ENCODE measurements around the gene FBXL13.
A peak's percentile ranks its signal among the peaks of the same experiment; 100 is the strongest.
"Not testable (repeated sequence)": the region's sequence is repeated elsewhere in the genome, so short reads cannot be mapped to it uniquely, and the experiment has no call there.

The FBXL13 gene

DNA sequence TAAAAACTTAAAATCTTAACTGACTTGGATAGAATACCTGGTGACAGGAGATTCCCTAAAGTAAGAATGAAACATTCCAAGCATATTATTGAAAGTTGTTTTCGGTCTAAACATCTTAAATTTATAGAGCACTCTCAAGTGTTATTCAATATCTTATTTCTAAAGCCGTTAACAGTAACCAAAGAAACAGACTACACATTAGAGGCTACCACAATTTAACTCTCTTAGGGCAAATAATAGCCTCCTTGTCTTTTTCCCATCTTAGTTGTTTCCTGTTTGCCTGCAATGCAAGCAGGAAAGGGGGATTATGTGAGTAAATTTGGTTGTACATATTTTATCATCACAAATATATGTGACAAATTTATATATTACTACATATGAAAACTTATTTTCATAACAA lies 42.9 kb upstream of the FBXL13 start:
- no peak overlapping the region for H3K27ac ChIP-seq
- in situ Hi-C loops (cut with HindIII; ENCODE audit: low pct_ligation_motif_present, low sequenced_read_pairs), result no loop called here
- H3K4me3 ChIP-seq (ENCODE audit: low read depth, low read length), result no peak overlapping the region
- DNase-seq, result no peak
- no peaks in the 10 kb centered on the region for H3K36me3 ChIP-seq (replicated peaks)
- H3K27me3 ChIP-seq (replicated peaks), result no peaks in the 10 kb centered on the region
- TF ChIP-seq, protein P1, sequence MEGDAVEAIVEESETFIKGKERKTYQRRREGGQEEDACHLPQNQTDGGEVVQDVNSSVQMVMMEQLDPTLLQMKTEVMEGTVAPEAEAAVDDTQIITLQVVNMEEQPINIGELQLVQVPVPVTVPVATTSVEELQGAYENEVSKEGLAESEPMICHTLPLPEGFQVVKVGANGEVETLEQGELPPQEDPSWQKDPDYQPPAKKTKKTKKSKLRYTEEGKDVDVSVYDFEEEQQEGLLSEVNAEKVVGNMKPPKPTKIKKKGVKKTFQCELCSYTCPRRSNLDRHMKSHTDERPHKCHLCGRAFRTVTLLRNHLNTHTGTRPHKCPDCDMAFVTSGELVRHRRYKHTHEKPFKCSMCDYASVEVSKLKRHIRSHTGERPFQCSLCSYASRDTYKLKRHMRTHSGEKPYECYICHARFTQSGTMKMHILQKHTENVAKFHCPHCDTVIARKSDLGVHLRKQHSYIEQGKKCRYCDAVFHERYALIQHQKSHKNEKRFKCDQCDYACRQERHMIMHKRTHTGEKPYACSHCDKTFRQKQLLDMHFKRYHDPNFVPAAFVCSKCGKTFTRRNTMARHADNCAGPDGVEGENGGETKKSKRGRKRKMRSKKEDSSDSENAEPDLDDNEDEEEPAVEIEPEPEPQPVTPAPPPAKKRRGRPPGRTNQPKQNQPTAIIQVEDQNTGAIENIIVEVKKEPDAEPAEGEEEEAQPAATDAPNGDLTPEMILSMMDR (IDR thresholded peaks at IDR 0.05; ENCODE audit: low read depth, low read length, missing control alignments), result no peak

DNA sequence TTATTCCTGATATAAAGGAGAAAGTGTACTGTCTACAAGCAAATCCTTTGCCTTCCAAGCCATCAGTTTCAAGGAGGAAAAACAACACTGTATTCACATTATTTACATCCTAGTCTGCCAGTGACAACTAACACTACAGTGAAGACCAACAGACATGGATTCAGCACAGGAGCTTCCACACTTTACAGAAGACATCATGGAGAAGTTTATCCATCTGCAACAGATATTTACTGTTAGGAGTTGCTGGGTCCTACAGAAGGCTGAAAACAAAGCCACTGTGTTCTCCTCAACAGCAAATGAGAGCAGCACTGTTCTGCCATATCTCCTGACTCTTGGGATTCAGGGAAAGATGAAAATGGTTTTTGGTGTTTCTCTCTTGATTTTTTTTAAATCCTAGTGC lies 42.4 kb upstream of the FBXL13 start:
- in situ Hi-C loops (cut with HindIII; ENCODE audit: low pct_ligation_motif_present, low sequenced_read_pairs), result no loop called here
- no peaks in the 10 kb centered on the region for H3K36me3 ChIP-seq (replicated peaks)
- TF ChIP-seq, protein P1 (IDR thresholded peaks at IDR 0.05; ENCODE audit: low read depth, low read length, missing control alignments), result no peak
- no peaks in the 10 kb centered on the region for H3K27me3 ChIP-seq (replicated peaks)
- no peak overlapping the region for H3K27ac ChIP-seq
- H3K4me3 ChIP-seq (ENCODE audit: low read depth, low read length), result no peak overlapping the region
- DNase-seq, result no peak

DNA sequence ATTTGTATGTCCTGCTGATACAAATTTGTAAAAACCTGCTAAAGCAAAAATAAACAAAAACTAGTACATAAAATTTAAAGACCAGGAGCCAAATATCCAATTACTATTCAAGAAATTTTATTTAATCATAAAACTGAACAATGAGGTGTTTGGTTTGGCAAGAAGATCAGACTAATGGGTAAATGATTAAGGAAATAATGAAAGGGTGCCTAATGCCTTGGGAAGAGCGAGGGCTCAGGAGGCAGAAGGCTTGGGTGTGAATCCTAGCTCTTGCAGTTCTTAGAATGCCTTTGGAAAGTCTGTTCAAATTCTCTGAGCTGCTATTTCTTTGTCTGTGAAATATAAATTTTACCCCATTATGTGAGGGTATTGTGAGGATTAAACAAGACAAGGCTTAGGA lies 41.9 kb upstream of the FBXL13 start:
- Histone ChIP-seq H3K27ac (no peak overlapping the region), H3K27me3 (replicated peaks) (no peaks in the 10 kb centered on the region), H3K36me3 (replicated peaks) (no peaks in the 10 kb centered on the region), H3K4me3 (ENCODE audit: low read depth, low read length) (no peak overlapping the region)
- DNase-seq, result no peak
- TF ChIP-seq, protein P1 (IDR thresholded peaks at IDR 0.05; ENCODE audit: low read depth, low read length, missing control alignments), result no peak
- in situ Hi-C loops (cut with HindIII; ENCODE audit: low pct_ligation_motif_present, low sequenced_read_pairs), result no loop called here

DNA sequence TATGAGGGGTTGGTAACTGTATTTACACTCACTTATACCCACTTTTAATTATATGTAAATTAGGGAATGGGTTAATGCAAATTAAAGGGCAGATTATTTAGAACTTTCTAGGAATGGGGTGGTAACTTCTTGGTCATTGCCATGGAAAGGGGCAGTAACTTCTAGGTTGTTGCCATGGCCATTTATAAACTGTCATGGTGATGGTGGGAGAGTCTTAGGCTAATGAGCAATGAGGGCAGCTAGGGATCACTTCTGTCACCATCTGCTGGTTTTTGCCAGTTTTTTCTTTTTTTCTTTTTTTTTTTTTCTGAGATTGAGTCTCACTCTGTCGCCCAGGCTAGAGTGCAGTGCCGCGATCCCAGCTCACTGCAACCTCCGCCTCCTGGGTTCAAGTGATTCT lies 41.2 kb upstream of the FBXL13 start:
- no peak for DNase-seq
- H3K4me3 ChIP-seq (ENCODE audit: low read depth, low read length), result no peak overlapping the region
- TF ChIP-seq, protein P1 (IDR thresholded peaks at IDR 0.05; ENCODE audit: low read depth, low read length, missing control alignments), result no peak
- in situ Hi-C loops (cut with HindIII; ENCODE audit: low pct_ligation_motif_present, low sequenced_read_pairs), result no loop called here
- no peak overlapping the region for H3K27ac ChIP-seq
- no peaks in the 10 kb centered on the region for H3K27me3 ChIP-seq (replicated peaks)
- H3K36me3 ChIP-seq (replicated peaks), result no peaks in the 10 kb centered on the region

DNA sequence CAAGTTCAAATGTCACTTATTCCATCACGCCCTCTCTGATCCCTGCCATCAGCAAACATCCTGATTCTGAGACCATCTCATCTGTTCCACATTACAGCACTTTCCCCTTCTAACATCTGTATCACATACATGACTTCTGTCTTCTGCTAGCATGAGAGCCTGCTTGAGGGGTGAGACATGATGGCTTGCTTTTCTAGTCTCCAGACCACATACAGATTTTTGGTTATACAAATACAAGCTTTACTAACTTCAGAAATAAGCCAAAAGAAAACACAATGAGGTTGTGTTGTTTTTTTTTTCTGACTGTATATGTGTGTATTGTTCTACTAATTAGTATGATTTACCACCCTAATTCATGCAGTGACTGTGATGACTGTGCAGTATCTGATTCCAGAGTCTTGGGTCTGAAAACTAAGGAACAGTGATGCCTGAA lies 40.0 kb upstream of the FBXL13 start:
- Histone ChIP-seq H3K27me3 (replicated peaks) (no peaks in the 10 kb centered on the region), H3K4me3 (ENCODE audit: low read depth, low read length) (no peak overlapping the region), H3K27ac (no peak overlapping the region), H3K36me3 (replicated peaks) (no peaks in the 10 kb centered on the region)
- DNase-seq, result no peak
- in situ Hi-C loops (cut with HindIII; ENCODE audit: low pct_ligation_motif_present, low sequenced_read_pairs), result no loop called here
- TF ChIP-seq, protein P1 (IDR thresholded peaks at IDR 0.05; ENCODE audit: low read depth, low read length, missing control alignments), result no peak

DNA sequence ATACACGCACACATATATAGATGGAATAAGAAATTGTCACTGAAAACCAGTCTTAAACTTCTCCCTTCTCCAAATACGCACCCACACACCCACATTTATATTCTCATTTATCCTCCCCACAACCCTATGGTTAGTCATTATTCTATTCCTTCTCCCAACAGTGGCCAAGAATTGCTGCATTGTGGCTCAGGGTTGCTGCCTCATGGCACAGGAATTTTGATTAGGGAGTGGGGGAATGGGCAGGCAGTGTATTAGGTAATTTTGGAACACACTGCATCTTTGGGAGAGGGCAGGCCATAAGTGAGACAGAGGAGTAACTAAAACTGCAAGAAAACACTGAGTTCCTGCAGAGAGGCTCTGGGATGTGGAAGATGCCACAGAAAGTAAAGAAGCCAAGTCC lies 38.6 kb upstream of the FBXL13 start:
- Histone ChIP-seq H3K27ac (no peak overlapping the region), H3K36me3 (replicated peaks) (no peaks in the 10 kb centered on the region), H3K27me3 (replicated peaks) (no peaks in the 10 kb centered on the region), H3K4me3 (ENCODE audit: low read depth, low read length) (no peak overlapping the region)
- in situ Hi-C loops (cut with HindIII; ENCODE audit: low pct_ligation_motif_present, low sequenced_read_pairs), result no loop called here
- TF ChIP-seq, protein P1 (IDR thresholded peaks at IDR 0.05; ENCODE audit: low read depth, low read length, missing control alignments), result no peak
- DNase-seq, result peak; percentile 77

DNA sequence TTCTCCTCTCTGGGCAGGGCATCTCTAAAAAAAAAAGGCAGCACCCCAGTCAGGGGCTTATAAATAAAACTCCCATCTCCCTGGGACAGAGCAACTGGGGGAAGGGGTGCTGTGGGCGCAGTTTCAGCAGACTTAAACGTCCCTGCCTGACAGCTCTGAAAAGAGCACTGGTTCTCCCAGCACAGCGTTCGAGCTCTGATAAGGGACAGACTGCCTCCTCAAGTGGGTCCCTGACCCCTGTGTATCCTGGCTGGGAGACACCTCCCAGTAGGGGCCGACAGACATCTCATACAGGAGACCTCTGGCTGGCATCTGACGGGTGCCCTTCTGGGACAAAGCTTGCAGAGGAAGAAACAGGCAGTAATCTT lies 32.1 kb upstream of the FBXL13 start:
- H3K4me3 ChIP-seq (ENCODE audit: low read depth, low read length); H3K27ac ChIP-seq; in situ Hi-C loops (cut with HindIII; ENCODE audit: low pct_ligation_motif_present, low sequenced_read_pairs); H3K36me3 ChIP-seq (replicated peaks); H3K27me3 ChIP-seq (replicated peaks); DNase-seq: not testable (repeated sequence)

Data from brain microvascular endothelial cell (primary cell).